PC-9 (cell line): Measurements from ENCODE around the gene IARS2.

ENCODE experiments used
- EZH2 ChIP-seq: fragments of 200-600 bp; sonication (generic); IDR thresholded peaks from 2 replicates; pipeline ENCODE4 v1.8.0; 2017; ENCODE audit warnings: antibody characterized with exemption, low read depth
- TF ChIP-seq, protein P1 (sequence below): fragments of 200-600 bp; sonication (generic); conservative IDR thresholded peaks from 2 replicates; pipeline ENCODE4 v1.6.1; 2017; ENCODE audit warnings: mixed run types, antibody characterized with exemption, mild to moderate bottlenecking, moderate library complexity

DNA sequence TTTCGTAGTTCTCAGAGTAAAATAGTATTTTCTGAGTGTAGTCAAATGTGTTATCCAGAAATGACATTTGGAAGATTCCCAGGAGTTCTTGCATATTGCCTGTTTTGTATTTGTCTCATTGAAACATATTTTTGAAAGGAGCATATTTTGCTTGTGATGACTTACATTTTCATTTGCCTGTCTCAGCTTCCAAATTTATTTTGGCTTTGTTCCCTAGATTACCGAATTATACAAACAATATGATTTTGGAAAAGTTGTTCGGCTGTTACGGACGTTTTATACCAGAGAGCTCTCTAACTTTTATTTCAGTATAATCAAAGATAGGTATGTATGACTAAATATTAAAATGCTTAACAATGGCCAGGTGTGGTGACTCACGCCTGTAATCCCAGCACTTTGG, 46.0 kb downstream of the IARS2 start:
- TF ChIP-seq, protein P1, sequence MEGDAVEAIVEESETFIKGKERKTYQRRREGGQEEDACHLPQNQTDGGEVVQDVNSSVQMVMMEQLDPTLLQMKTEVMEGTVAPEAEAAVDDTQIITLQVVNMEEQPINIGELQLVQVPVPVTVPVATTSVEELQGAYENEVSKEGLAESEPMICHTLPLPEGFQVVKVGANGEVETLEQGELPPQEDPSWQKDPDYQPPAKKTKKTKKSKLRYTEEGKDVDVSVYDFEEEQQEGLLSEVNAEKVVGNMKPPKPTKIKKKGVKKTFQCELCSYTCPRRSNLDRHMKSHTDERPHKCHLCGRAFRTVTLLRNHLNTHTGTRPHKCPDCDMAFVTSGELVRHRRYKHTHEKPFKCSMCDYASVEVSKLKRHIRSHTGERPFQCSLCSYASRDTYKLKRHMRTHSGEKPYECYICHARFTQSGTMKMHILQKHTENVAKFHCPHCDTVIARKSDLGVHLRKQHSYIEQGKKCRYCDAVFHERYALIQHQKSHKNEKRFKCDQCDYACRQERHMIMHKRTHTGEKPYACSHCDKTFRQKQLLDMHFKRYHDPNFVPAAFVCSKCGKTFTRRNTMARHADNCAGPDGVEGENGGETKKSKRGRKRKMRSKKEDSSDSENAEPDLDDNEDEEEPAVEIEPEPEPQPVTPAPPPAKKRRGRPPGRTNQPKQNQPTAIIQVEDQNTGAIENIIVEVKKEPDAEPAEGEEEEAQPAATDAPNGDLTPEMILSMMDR = no peak
- TF ChIP-seq EZH2 = no peak
